K562 (cell line): ENCODE measurements around the gene CCNL1. TPM values are rescaled to one million over a fixed set of nuclear protein-coding genes. Genes with fewer than 3 reads are reported as not detected.

ENCODE experiments used
- ATAC-seq: fragments of 200-7000 bp; cut with Tn5 transposase; 3 replicates; pipeline ENCODE4 v1.9.1; 2020; ENCODE audit warnings: moderate library complexity
- BruUV-seq: library from RNA; stranded (reverse); fragments of 400-500 nt; replicated peaks from 2 replicates; lab custom pipeline; 2021; lab: Mats Ljungman, UMichigan
- CTCF ChIA-PET: fragments of 300-600 bp; formaldehyde crosslinking; extraction: SDS; loops from one replicate; lab custom pipeline; 2021; ENCODE audit warnings: low intra/inter-chr PET ratio; lab: Yijun Ruan, JAX
- POLR2A ChIA-PET: fragments of 300-600, 350-650 bp; sonication (Branson Sonifier 250); formaldehyde crosslinking; extraction: SDS; loops from one replicate; lab custom pipeline; 2021; ENCODE audit warnings: antibody characterized with exemption, inconsistent platforms; lab: Yijun Ruan, JAX
- DNase-seq, 4 experiments: peaks; one replicate each; pipeline versions ENCODE4 v3.0.0 to v3.0.0-alpha.2; 2011 to 2018; ENCODE audit warnings: low spot score in 3 of 4, mixed read lengths in 3 of 4; ENCODE audit errors: extremely low read depth in 1 of 4
- FAIRE-seq: peaks from 2 replicates; lab custom pipeline; 2011; peaks lifted over from hg19 to GRCh38; lab: Jason Lieb, UNC
- H2AFZ ChIP-seq: 2 replicates; pipeline ENCODE4 v1.6.0; 2011; ENCODE audit warnings: low read depth, low read length, control low read depth, inconsistent platforms
- H3K27ac ChIP-seq: fragments of 200-600 bp; 3 replicates; pipeline ENCODE4 v1.8.0; 2011; ENCODE audit warnings: low read depth, mild to moderate bottlenecking, control low read depth, inconsistent platforms, low read length, moderate library complexity, mixed read lengths; ENCODE audit errors: extremely low read depth
- H3K27me3 ChIP-seq, 2 experiments: fragments of 300-600 bp in 1 of 2; 2 replicates in 1 of 2; 3 replicates in 1 of 2; pipeline versions ENCODE4 v1.6.0 to v1.8.0; 2011; ENCODE audit warnings: inconsistent platforms in 2 of 2, low read length in 2 of 2, mild to moderate bottlenecking in 1 of 2, mixed read lengths in 1 of 2, moderate library complexity in 1 of 2; ENCODE audit not compliant: control insufficient read depth in 2 of 2, insufficient read depth in 2 of 2
- H3K36me3 ChIP-seq: fragments of 300-600 bp; 3 replicates; pipeline ENCODE4 v1.8.0; 2011; ENCODE audit warnings: mild to moderate bottlenecking, low read length, inconsistent platforms; ENCODE audit not compliant: control insufficient read depth, insufficient read depth
- H3K4me1 ChIP-seq, 2 experiments: fragments of 200-600 bp in 1 of 2; replicated peaks in 1 of 2; 2 replicates in 1 of 2; 3 replicates in 1 of 2; pipeline versions ENCODE4 v1.5.1 to v1.8.0; 2011; ENCODE audit warnings: inconsistent platforms in 2 of 2, low read length in 2 of 2, mild to moderate bottlenecking in 1 of 2, mixed read lengths in 1 of 2, moderate library complexity in 1 of 2; ENCODE audit not compliant: control insufficient read depth in 2 of 2, insufficient read depth in 2 of 2
- H3K4me2 ChIP-seq: 2 replicates; pipeline ENCODE4 v1.6.1; 2011; ENCODE audit warnings: low read length, control low read depth, inconsistent platforms, mixed read lengths; ENCODE audit not compliant: insufficient read depth
- H3K4me3 ChIP-seq: fragments of 200-600 bp; sonication (generic), shearing (Covaris generic); 2 replicates; pipeline ENCODE4 v1.5.1; 2016; ENCODE audit warnings: control low read depth, inconsistent platforms
- H3K79me2 ChIP-seq: fragments of 200-600 bp; 3 replicates; pipeline ENCODE4 v1.8.0; 2011; ENCODE audit warnings: low read length, inconsistent platforms; ENCODE audit not compliant: control insufficient read depth, insufficient read depth
- H3K9ac ChIP-seq, 2 experiments: 2 replicates each; pipeline versions ENCODE4 v1.6.0 to v1.6.1; 2011; ENCODE audit warnings: low read depth in 2 of 2, low read length in 2 of 2, control low read depth in 1 of 2, inconsistent platforms in 1 of 2, mild to moderate bottlenecking in 1 of 2, mixed read lengths in 1 of 2; ENCODE audit not compliant: insufficient read depth in 1 of 2
- H3K9me1 ChIP-seq: one replicate; pipeline ENCODE4 v1.6.0; 2011; ENCODE audit warnings: inconsistent platforms, mild to moderate bottlenecking, low read length, moderate library complexity; ENCODE audit not compliant: control insufficient read depth, insufficient read depth
- H3K9me3 ChIP-seq: replicated peaks from 2 replicates; pipeline ENCODE4 v1.5.1; 2011; ENCODE audit warnings: low read depth, low read length, inconsistent platforms; ENCODE audit not compliant: control insufficient read depth, insufficient read depth
- H4K20me1 ChIP-seq: replicated peaks from 2 replicates; pipeline ENCODE4 v1.6.1; 2011; ENCODE audit warnings: low read length, inconsistent platforms, mixed read lengths; ENCODE audit not compliant: control insufficient read depth, insufficient read depth
- ATF2 ChIP-seq: sonication (generic); formaldehyde crosslinking; IDR thresholded peaks from 2 replicates; pipeline ENCODE4 v1.8.1; 2022; ENCODE audit warnings: missing genetic modification reagents
- CEBPG ChIP-seq, 3 experiments: fragments of 200-800 bp in 1 of 3; sonication (Bioruptor generic) in 1 of 3; sonication (generic) in 1 of 3; formaldehyde crosslinking in 1 of 3; IDR thresholded peaks in 2 of 3; conservative IDR thresholded peaks in 1 of 3; 2 replicates each; pipeline versions ENCODE4 v1.6.1 to v1.8.0; 2016 to 2022; ENCODE audit warnings: missing compliant biosample characterization in 2 of 3, missing genetic modification characterization in 2 of 3, mild to moderate bottlenecking in 1 of 3, missing genetic modification reagents in 1 of 3
- DIDO1 ChIP-seq: fragments of 450-650 bp; IDR thresholded peaks from 2 replicates; pipeline ENCODE4 v1.6.1; 2016; ENCODE audit warnings: low read depth, missing biosample characterization, missing genetic modification characterization
- KDM5B ChIP-seq: fragments of 200-600 bp; sonication (generic); IDR thresholded peaks from 2 replicates; pipeline ENCODE4 v1.6.1; 2012; ENCODE audit warnings: low read depth, mild to moderate bottlenecking, moderate library complexity, low read length, control low read depth, inconsistent platforms; ENCODE audit not compliant: insufficient replicate concordance
- NR2C2 ChIP-seq, 2 experiments: fragments of 200-800 bp in 1 of 2; sonication (Bioruptor generic) in 1 of 2; sonication (generic) in 1 of 2; formaldehyde crosslinking in 1 of 2; IDR thresholded peaks; 2 replicates each; pipeline versions ENCODE4 v1.6.1 to v1.8.0; 2016 to 2022; ENCODE audit warnings: mild to moderate bottlenecking in 1 of 2, missing compliant biosample characterization in 1 of 2, missing genetic modification characterization in 1 of 2, missing genetic modification reagents in 1 of 2
- PHF20 ChIP-seq: fragments of 450-650 bp; IDR thresholded peaks from 2 replicates; pipeline ENCODE4 v1.6.1; 2018; ENCODE audit not compliant: partially characterized antibody
- POLR3A ChIP-seq: IDR thresholded peaks from 2 replicates; pipeline ENCODE4 v1.6.1; 2011; ENCODE audit warnings: borderline replicate concordance, mild to moderate bottlenecking, moderate library complexity; ENCODE audit not compliant: insufficient read length, insufficient read depth; ENCODE audit errors: extremely low read depth
- PTBP1 ChIP-seq: fragments of 200-400 bp; formaldehyde crosslinking; IDR thresholded peaks from 2 replicates; pipeline ENCODE4 v1.6.1; 2017; ENCODE audit warnings: low read depth, low read length
- ZNF511 ChIP-seq: sonication (generic); formaldehyde crosslinking; IDR thresholded peaks from 2 replicates; pipeline ENCODE4 v1.8.0; 2022; ENCODE audit warnings: mild to moderate bottlenecking, missing genetic modification reagents
- WGBS: fragments of 100-300 bp; shearing (Covaris generic); methylation state at CpG from one replicate; pipeline ENCODE4 v1.1.6; 2016; ENCODE audit warnings: low coverage, mixed read lengths; ENCODE audit not compliant: insufficient coverage; ENCODE audit errors: missing lambda C conversion rate; 5-methylcytosine and 5-hydroxymethylcytosine counted together
- in situ Hi-C: fragments of 300-500 bp; cut with MboI; formaldehyde crosslinking; loops from 4 replicates; pipeline ENCODE4 v1.15.0; 2018; ENCODE audit warnings: inconsistent platforms, mixed read lengths
- intact Hi-C: fragments of 100-400 bp; cut with micrococcal nuclease; formaldehyde crosslinking; loops from 2 replicates; pipeline ENCODE4 v1.14.2; 2022
- polyA plus RNA-seq, 8 experiments: library from polyadenylated mRNA; depleted of rRNA in 4 of 8; stranded (reverse) in 5 of 8; unstranded in 3 of 8; fragments of >200 nt; fragmentation: Nextera tagmentation in 2 of 8; fragmentation: Illumina TruSeq in 1 of 8; extraction: Ambion mirVana in 2 of 8; extraction: Trizol in 1 of 8; gene quantifications; 2 replicates each; pipeline versions ENCODE4 v1.2.1 to v1.2.3, GENCODE V29; 2011 to 2014; ENCODE audit warnings: inconsistent platforms in 1 of 8, missing spikeins in 1 of 8
- total RNA-seq, 7 experiments: library from RNA; depleted of rRNA in 6 of 7; stranded (reverse); fragments of >200 nt in 6 of 7; fragmentation: Illumina TruSeq in 2 of 7; extraction: Trizol in 2 of 7; gene quantifications; 2 replicates each; pipeline versions ENCODE4 v1.2.1 to v1.2.3, GENCODE V29; 2011 to 2021; ENCODE audit warnings: low replicate concordance in 1 of 7
- TF ChIP-seq, protein P1 (sequence below): sonication (generic); IDR thresholded peaks from 2 replicates; pipeline ENCODE4 v1.6.1; 2016

CCNL1 gene
- total and polyA plus RNA-seq, 9 of the 15 experiments (the other 6 are each of a cell fraction or from before 2014, with no cell fraction given): 16.1 to 186 (median 132) TPM

DNA sequence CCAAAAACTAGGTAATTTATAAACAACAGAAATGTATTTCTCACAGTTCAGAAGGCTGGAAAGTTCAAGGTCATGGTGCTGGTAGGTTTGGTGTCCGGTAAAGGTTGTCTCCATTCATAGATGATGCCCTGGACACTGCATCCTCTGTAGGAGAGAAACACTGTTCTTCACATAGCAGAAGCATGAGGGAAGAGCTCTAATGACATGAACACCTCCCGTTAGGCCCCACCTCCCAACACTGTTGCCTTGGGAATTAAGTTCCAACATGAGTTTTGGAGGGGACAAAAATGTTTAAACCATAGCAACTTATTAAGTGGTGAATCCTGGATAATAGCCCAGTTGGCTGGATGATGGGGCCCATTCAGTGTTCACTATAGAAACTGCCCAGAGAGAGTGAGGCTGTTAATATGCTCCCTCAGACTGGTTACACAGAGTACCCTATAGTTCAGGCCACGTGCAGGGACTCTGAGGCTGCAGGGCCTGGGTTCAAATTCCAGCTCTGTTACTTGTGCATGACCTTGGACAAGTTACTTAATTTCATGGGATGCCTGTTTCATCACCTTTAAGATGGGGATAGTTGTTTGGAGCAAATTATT lies 37.0 kb downstream of the CCNL1 start:
- TF ChIP-seq DIDO1 (tag): no peak
- no peak for TF ChIP-seq ZNF511 (CRISPR knock-in tag)
- intact Hi-C loops: no loop called here
- Histone ChIP-seq H3K4me3 (no peak overlapping the region), H3K79me2 (no peaks in the 10 kb centered on the region), H2AFZ (no peak overlapping the region; the same call in 1 of the 2 replicates), H3K9me3 (peaks cover 5% of the 10 kb centered on the region; the same call in 1 of the 2 replicates), H3K36me3 (no peaks in the 10 kb centered on the region), H3K9me1 (no peaks in the 10 kb centered on the region), H3K27ac (no peak overlapping the region), H3K9ac (no peak overlapping the region), H3K27me3 (no peaks in the 10 kb centered on the region), H3K4me1 (peaks cover 9 to 40% of the 10 kb centered on the region in 2 experiments), H4K20me1 (no peaks in the 10 kb centered on the region), H3K4me2 (no peak overlapping the region)
- no peak for ATAC-seq
- no peak for FAIRE-seq
- BruUV-seq: no TSS peak
- in situ Hi-C loops: no loop called here
- no peak for DNase-seq
- ChIA-PET CTCF (no interaction called here), POLR2A (interaction anchor here (0.5 to 2.8 kb wide), 2 partner anchors 11 to 26 kb away, joined by 3 to 9 read pairs; no protein-coding TSS in a partner anchor)
- 68% methylated on average over 3 of the region's 3 CpGs for WGBS

DNA sequence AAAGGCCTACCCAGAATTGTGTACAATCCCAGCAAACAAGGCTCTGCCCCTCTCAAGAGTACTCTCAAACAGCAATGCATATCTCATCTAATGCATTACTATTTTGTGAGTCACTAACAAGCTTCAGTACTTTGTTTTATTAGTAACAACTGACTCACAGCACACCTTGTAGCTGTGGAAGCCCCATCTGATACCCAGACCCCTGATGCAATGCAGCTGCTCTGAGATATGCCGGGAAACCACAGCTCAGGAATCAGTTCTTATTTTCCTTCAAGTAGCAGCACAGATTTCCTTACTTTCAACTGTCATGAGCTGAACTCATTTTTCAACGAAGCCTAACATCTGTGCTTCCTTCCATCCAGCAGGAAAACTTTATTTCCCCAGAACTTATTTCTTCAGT lies 37.8 kb downstream of the CCNL1 start:
- DNase-seq: no peak
- POLR2A ChIA-PET: interaction anchor here (2.8 kb wide), 1 partner anchor 11 kb away, joined by 9 read pairs; no protein-coding TSS in a partner anchor
- in situ Hi-C loops (no loop called here), intact Hi-C loops (no loop called here)
- Histone ChIP-seq H3K4me3 (no peak overlapping the region), H4K20me1 (no peaks in the 10 kb centered on the region), H3K79me2 (no peaks in the 10 kb centered on the region), H3K9ac (no peak overlapping the region), H3K9me1 (no peaks in the 10 kb centered on the region), H3K36me3 (no peaks in the 10 kb centered on the region), H3K27me3 (no peaks in the 10 kb centered on the region), H3K27ac (no peak overlapping the region), H3K4me1 (peaks cover 9 to 40% of the 10 kb centered on the region in 2 experiments), H3K4me2 (no peak overlapping the region), H3K9me3 (peaks cover 5% of the 10 kb centered on the region; the same call in 1 of the 2 replicates), H2AFZ (no peak overlapping the region)
- no TSS peak for BruUV-seq
- no peak for ATAC-seq
- no peak for FAIRE-seq
- CTCF ChIA-PET: interaction anchor here (0.6 kb wide), 1 partner anchor 50 kb away, joined by 5 read pairs; no protein-coding TSS in a partner anchor
- WGBS: 6% methylated on average over 2 of the region's 2 CpGs
- TF ChIP-seq KDM5B: no peak
- TF ChIP-seq, protein P1, sequence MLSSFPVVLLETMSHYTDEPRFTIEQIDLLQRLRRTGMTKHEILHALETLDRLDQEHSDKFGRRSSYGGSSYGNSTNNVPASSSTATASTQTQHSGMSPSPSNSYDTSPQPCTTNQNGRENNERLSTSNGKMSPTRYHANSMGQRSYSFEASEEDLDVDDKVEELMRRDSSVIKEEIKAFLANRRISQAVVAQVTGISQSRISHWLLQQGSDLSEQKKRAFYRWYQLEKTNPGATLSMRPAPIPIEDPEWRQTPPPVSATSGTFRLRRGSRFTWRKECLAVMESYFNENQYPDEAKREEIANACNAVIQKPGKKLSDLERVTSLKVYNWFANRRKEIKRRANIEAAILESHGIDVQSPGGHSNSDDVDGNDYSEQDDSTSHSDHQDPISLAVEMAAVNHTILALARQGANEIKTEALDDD: no peak
- TF ChIP-seq POLR3A: no peak
- no peak for TF ChIP-seq CEBPG (CRISPR knock-in tag; IDR thresholded peaks at IDR 0.05)
- TF ChIP-seq CEBPG (tag; conservative IDR thresholded peaks at IDR 0.05 in 1 of 2, IDR thresholded peaks at IDR 0.05 in 1 of 2): peak; percentile 41 to 47; a peak in 2 of 4 replicates
- TF ChIP-seq PTBP1: no peak
- no peak for TF ChIP-seq ATF2 (CRISPR knock-in tag)
- no peak for TF ChIP-seq NR2C2 (CRISPR knock-in tag; IDR thresholded peaks at IDR 0.05)
- no peak for TF ChIP-seq NR2C2 (tag; IDR thresholded peaks at IDR 0.05)
- no peak for TF ChIP-seq PHF20
